MM.1S (cell line): ENCODE measurements around the gene KRTAP1-4.

Experiments used
- DNase-seq: peaks from one replicate; pipeline ENCODE4 v3.0.0-alpha.2; 2015
- H2AFZ ChIP-seq: fragments of 300-600 bp; sonication (generic); 2 replicates; pipeline ENCODE4 v1.6.0; 2016; ENCODE audit warnings: antibody characterized with exemption, low read length
- H3F3A ChIP-seq: fragments of 300-600 bp; sonication (generic); 2 replicates; pipeline ENCODE4 v1.6.1; 2016; ENCODE audit warnings: mild to moderate bottlenecking, antibody characterized with exemption, low read length, moderate library complexity, mixed read lengths; ENCODE audit not compliant: insufficient read depth
- H3K27ac ChIP-seq: fragments of 300-600 bp; sonication (generic); 2 replicates; pipeline ENCODE4 v1.5.1; 2016; ENCODE audit warnings: mild to moderate bottlenecking, low read length
- H3K27me3 ChIP-seq: fragments of 300-600 bp; sonication (generic); replicated peaks from 2 replicates; pipeline ENCODE4 v1.6.0; 2016; ENCODE audit warnings: low read length; ENCODE audit not compliant: insufficient read depth
- H3K36me3 ChIP-seq: fragments of 300-600 bp; sonication (generic); replicated peaks from 2 replicates; pipeline ENCODE4 v1.6.1; 2016; ENCODE audit warnings: mild to moderate bottlenecking, low read length, mixed read lengths; ENCODE audit not compliant: insufficient read depth
- H3K4me1 ChIP-seq: fragments of 300-600 bp; sonication (generic); 2 replicates; pipeline ENCODE4 v1.6.1; 2016; ENCODE audit warnings: low read length, mixed read lengths
- H3K4me2 ChIP-seq: fragments of 300-600 bp; sonication (generic); 2 replicates; pipeline ENCODE4 v1.6.0; 2016; ENCODE audit warnings: low read depth, low read length
- H3K4me3 ChIP-seq: fragments of 300-600 bp; sonication (generic); 2 replicates; pipeline ENCODE4 v1.5.1; 2016; ENCODE audit warnings: low read length, mixed read lengths
- H3K79me2 ChIP-seq: fragments of 300-600 bp; sonication (generic); 2 replicates; pipeline ENCODE4 v1.6.1; 2016; ENCODE audit warnings: mixed run types, low read length, mixed read lengths
- H3K9ac ChIP-seq: fragments of 300-600 bp; sonication (generic); 2 replicates; pipeline ENCODE4 v1.6.1; 2016; ENCODE audit warnings: low read length, mixed read lengths
- H3K9me2 ChIP-seq: fragments of 300-600 bp; sonication (generic); replicated peaks from 2 replicates; pipeline ENCODE4 v1.6.1; 2016; ENCODE audit warnings: mild to moderate bottlenecking, low read length, mixed read lengths; ENCODE audit not compliant: insufficient read depth
- H3K9me3 ChIP-seq: fragments of 300-600 bp; sonication (generic); replicated peaks from 2 replicates; pipeline ENCODE4 v1.6.1; 2016; ENCODE audit warnings: mild to moderate bottlenecking, low read length, mixed read lengths; ENCODE audit not compliant: insufficient read depth
- H4K20me1 ChIP-seq: fragments of 300-600 bp; sonication (generic); 2 replicates; pipeline ENCODE4 v1.6.1; 2016; ENCODE audit warnings: mild to moderate bottlenecking, low read length, moderate library complexity, mixed read lengths; ENCODE audit not compliant: insufficient read depth
- EZH2 ChIP-seq: fragments of 300-600 bp; sonication (generic); optimal IDR thresholded peaks from 2 replicates; pipeline ENCODE3; 2017; ENCODE audit warnings: low read depth, mild to moderate bottlenecking, antibody characterized with exemption, low read length, mixed read lengths
- EZH2phosphoT487 ChIP-seq: fragments of 300-600 bp; sonication (generic); IDR thresholded peaks from 2 replicates; pipeline ENCODE4 v1.6.1; 2018; ENCODE audit warnings: antibody characterized with exemption, low read length
- TF ChIP-seq, protein P1 (sequence below): fragments of 300-600 bp; sonication (generic); IDR thresholded peaks from 2 replicates; pipeline ENCODE4 v1.5.1; 2016; ENCODE audit warnings: antibody characterized with exemption, low read length, mixed read lengths

KRTAP1-4 gene

GRCh38 chr17:40997361-40997760, 32.6 kb downstream of the KRTAP1-4 start:
- Histone ChIP-seq H2AFZ (no peak overlapping the region), H3K36me3 (no peaks in the 10 kb centered on the region), H3K9me3 (no peaks in the 10 kb centered on the region), H3K4me1 (no peaks in the 10 kb centered on the region), H3K27me3 (no peaks in the 10 kb centered on the region), H3K9ac (no peak overlapping the region), H4K20me1 (no peaks in the 10 kb centered on the region), H3K4me3 (no peak overlapping the region), H3K27ac (no peak overlapping the region), H3K4me2 (no peak overlapping the region), H3K9me2 (no peaks in the 10 kb centered on the region), H3K79me2 (no peaks in the 10 kb centered on the region), H3F3A (no peaks in the 10 kb centered on the region)
- TF ChIP-seq, protein P1, sequence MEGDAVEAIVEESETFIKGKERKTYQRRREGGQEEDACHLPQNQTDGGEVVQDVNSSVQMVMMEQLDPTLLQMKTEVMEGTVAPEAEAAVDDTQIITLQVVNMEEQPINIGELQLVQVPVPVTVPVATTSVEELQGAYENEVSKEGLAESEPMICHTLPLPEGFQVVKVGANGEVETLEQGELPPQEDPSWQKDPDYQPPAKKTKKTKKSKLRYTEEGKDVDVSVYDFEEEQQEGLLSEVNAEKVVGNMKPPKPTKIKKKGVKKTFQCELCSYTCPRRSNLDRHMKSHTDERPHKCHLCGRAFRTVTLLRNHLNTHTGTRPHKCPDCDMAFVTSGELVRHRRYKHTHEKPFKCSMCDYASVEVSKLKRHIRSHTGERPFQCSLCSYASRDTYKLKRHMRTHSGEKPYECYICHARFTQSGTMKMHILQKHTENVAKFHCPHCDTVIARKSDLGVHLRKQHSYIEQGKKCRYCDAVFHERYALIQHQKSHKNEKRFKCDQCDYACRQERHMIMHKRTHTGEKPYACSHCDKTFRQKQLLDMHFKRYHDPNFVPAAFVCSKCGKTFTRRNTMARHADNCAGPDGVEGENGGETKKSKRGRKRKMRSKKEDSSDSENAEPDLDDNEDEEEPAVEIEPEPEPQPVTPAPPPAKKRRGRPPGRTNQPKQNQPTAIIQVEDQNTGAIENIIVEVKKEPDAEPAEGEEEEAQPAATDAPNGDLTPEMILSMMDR, result no peak
- TF ChIP-seq EZH2 (no peak), EZH2phosphoT487 (no peak)
- DNase-seq, result no peak

GRCh38 chr17:40996829-40997228, 33.2 kb downstream of the KRTAP1-4 start:
- Histone ChIP-seq H3K36me3 (no peaks in the 10 kb centered on the region), H3K9ac (no peak overlapping the region), H3K4me2 (no peak overlapping the region), H3K9me3 (no peaks in the 10 kb centered on the region), H3K79me2 (no peaks in the 10 kb centered on the region), H3K27me3 (no peaks in the 10 kb centered on the region), H2AFZ (no peak overlapping the region), H3K9me2 (no peaks in the 10 kb centered on the region), H4K20me1 (no peaks in the 10 kb centered on the region), H3F3A (no peaks in the 10 kb centered on the region), H3K4me3 (no peak overlapping the region), H3K4me1 (no peaks in the 10 kb centered on the region), H3K27ac (no peak overlapping the region)
- TF ChIP-seq, protein P1, result no peak
- TF ChIP-seq EZH2 (no peak), EZH2phosphoT487 (no peak)
- no peak for DNase-seq

- Histone ChIP-seq H3F3A (no peaks in the 10 kb centered on the region), H3K79me2 (no peaks in the 10 kb centered on the region), H4K20me1 (no peaks in the 10 kb centered on the region), H3K9me2 (no peaks in the 10 kb centered on the region), H3K36me3 (no peaks in the 10 kb centered on the region), H2AFZ (no peak overlapping the region), H3K4me1 (no peaks in the 10 kb centered on the region), H3K4me3 (no peak overlapping the region), H3K9ac (no peak overlapping the region), H3K27ac (no peak overlapping the region), H3K4me2 (no peak overlapping the region), H3K27me3 (no peaks in the 10 kb centered on the region), H3K9me3 (no peaks in the 10 kb centered on the region)
- TF ChIP-seq EZH2 (no peak), EZH2phosphoT487 (no peak)
- TF ChIP-seq, protein P1, result no peak
- DNase-seq, result no peak
Measured at GRCh38 chr17:40995116-40995515, 34.9 kb downstream of the KRTAP1-4 start.

DNA sequence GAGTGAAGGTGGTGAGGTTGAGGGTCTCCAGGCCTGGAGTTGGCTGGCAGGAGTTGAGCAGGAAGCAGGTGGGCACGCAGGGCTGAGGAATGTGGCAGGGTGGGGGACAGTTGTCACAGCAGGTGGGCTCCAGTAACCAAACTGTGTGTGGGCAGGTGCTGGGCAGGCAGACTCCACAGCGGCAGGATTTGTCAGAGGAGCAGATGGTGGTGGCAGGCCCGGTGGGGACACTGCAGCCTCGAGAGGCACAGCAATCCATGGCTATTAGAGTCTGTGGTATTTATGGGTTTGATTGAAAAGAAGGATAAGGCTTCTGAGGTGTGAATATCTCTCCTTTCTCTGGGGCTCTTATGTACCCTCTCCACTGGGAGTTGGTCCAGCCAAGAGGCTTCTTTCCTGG, 36.2 kb downstream of the KRTAP1-4 start, which contains the start of gene KRTAP3-3:
TSS of gene KRTAP3-3 (minus strand) at position 326 of the 400 bp plus-strand sequence. CDS start at position 259, 67 bp downstream.
- DNase-seq, result no peak
- Histone ChIP-seq H3K4me1 (no peaks in the 10 kb centered on the region), H3K4me3 (no peak within 1 kb of the TSS), H3K79me2 (no peaks in the 10 kb centered on the region), H2AFZ (no peak within 1 kb of the TSS), H3K4me2 (no peak within 1 kb of the TSS), H4K20me1 (no peaks in the 10 kb centered on the region), H3K9me3 (no peaks in the 10 kb centered on the region), H3K27me3 (no peaks in the 10 kb centered on the region), H3K9me2 (no peaks in the 10 kb centered on the region), H3K36me3 (no peaks in the 10 kb centered on the region), H3K9ac (no peak within 1 kb of the TSS), H3F3A (no peaks in the 10 kb centered on the region), H3K27ac (no peak within 1 kb of the TSS)
- TF ChIP-seq, protein P1, result no peak
- no peak for TF ChIP-seq EZH2
- no peak for TF ChIP-seq EZH2phosphoT487
